ENCODE results near the gene PRKCE.

Gene PRKCE

GRCh38 chr2:46001290-46001689, 349.8 kb downstream of the PRKCE start:
- Histone ChIP-seq H3K27me3 (ENCODE audit: control insufficient read depth in 1 of 2, insufficient read depth in 2 of 2, low read length in 2 of 2) (no peaks in the 10 kb centered on the region), H3K27ac (ENCODE audit: low read depth, low read length) (no peak overlapping the region), H3K9ac (ENCODE audit: low read depth in 1 of 2, low read length in 2 of 2) (no peak overlapping the region), H3K4me1 (ENCODE audit: control insufficient read depth in 1 of 2, insufficient read depth in 2 of 2, low read length in 2 of 2) (peaks cover 3 to 16% of the 10 kb centered on the region in 2 donors), H3K9me3 (ENCODE audit: control insufficient read depth in 1 of 2, low read length in 2 of 2) (no peaks in the 10 kb centered on the region), H3K4me3 (ENCODE audit: low read depth in 1 of 2, low read length in 2 of 2) (no peak overlapping the region), H3K36me3 (ENCODE audit: control insufficient read depth in 1 of 2, insufficient read depth in 2 of 2, low read length in 2 of 2) (peaks cover 0 to 3% of the 10 kb centered on the region in 2 donors)

DNA sequence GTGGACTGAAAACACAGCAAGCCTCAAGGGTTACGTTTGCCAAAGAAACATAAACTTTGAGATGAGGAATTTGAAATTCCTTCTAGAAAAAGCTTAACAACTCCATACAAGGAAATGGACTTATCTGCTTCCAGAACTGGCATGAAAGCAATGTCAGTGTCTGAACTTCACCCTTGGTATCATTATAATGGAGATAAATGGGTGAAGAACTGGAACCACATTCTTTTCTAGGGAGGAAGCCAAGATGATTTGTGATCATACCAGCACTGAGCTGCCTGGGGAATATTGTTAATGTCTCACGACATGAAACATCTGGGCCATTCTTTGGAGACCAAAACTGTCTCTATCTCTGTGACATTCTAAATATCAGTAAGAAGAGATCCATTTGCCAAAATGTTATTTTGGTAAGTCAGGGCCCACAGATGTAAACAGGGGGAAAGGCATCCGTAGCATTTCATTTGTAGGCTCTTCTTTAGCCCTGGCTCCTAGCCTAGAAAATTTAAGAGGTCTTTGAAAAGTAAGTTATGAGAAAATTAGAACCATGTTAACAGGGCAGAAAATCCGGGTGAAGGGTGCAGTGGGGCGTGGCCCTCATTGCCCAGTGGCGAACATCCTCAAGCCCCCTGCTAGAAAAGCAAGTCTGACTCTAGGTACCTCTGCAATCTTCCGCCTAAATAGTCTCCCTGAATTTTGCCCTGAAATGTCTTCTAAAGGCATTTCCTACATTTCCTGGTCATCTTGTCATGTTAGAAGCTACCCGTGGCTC, 350.4 kb downstream of the PRKCE start:
- H3K9me3 ChIP-seq (ENCODE audit: control insufficient read depth in 1 of 2, low read length in 2 of 2): no peaks in the 10 kb centered on the region
- H3K27me3 ChIP-seq (ENCODE audit: control insufficient read depth in 1 of 2, insufficient read depth in 2 of 2, low read length in 2 of 2): no peaks in the 10 kb centered on the region
- peaks cover under 1 to 4% of the 10 kb centered on the region in 2 donors for H3K36me3 ChIP-seq (ENCODE audit: control insufficient read depth in 1 of 2, insufficient read depth in 2 of 2, low read length in 2 of 2)
- H3K4me1 ChIP-seq (ENCODE audit: control insufficient read depth in 1 of 2, insufficient read depth in 2 of 2, low read length in 2 of 2): peaks cover 3 to 16% of the 10 kb centered on the region in 2 donors
- H3K27ac ChIP-seq (ENCODE audit: low read depth, low read length): peak overlapping the region; percentile 3
- no peak overlapping the region for H3K9ac ChIP-seq (ENCODE audit: low read depth in 1 of 2, low read length in 2 of 2)
- no peak overlapping the region for H3K4me3 ChIP-seq (ENCODE audit: low read depth in 1 of 2, low read length in 2 of 2)

DNA sequence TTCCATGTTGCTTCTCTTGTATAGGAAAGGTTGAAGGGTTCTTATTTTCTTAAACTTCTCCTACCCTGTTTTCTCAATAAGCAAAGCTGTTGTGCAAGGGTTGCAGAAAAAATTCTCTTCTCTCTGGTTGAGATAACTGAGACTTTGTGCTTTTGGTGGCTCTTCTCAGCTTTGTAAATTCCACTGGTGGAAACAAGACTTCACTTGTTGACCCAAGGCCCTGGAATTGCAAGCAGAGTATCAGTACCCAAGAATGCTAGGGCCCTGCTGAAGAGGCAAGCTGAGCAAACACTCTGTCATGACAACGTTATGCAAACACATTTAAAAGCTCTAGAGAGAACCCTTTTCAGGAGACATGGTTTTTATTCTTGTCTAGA, 351.0 kb downstream of the PRKCE start:
- H3K4me3 ChIP-seq (ENCODE audit: low read depth in 1 of 2, low read length in 2 of 2): no peak overlapping the region
- H3K36me3 ChIP-seq (ENCODE audit: control insufficient read depth in 1 of 2, insufficient read depth in 2 of 2, low read length in 2 of 2): peaks cover 5 to 9% of the 10 kb centered on the region in 2 donors
- peak overlapping the region; percentile 3 for H3K27ac ChIP-seq (ENCODE audit: low read depth, low read length)
- no peak overlapping the region for H3K9ac ChIP-seq (ENCODE audit: low read depth in 1 of 2, low read length in 2 of 2)
- no peaks in the 10 kb centered on the region for H3K9me3 ChIP-seq (ENCODE audit: control insufficient read depth in 1 of 2, low read length in 2 of 2)
- H3K4me1 ChIP-seq (ENCODE audit: control insufficient read depth in 1 of 2, insufficient read depth in 2 of 2, low read length in 2 of 2): peaks cover 3 to 16% of the 10 kb centered on the region in 2 donors
- no peaks in the 10 kb centered on the region for H3K27me3 ChIP-seq (ENCODE audit: control insufficient read depth in 1 of 2, insufficient read depth in 2 of 2, low read length in 2 of 2)

DNA sequence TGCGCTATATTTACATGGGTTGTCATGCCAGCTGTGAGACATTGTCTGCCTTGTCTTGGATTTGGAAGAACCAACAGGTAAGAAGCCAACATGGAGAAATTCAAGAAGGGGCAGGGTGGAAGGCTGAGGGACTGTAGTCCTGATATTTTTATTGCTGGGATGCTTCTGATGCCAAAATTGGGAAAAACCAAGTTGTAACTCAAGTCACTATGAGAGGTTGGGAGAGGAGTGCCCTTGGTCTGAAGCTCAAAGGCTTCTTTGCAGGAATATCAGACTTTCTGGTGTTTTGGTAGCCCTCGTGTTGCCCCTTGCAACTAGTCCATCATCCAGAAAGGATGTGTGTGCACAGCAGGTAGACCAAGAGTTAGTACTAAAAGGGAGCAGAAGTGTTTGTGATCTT, 351.5 kb downstream of the PRKCE start:
- H3K27me3 ChIP-seq (ENCODE audit: control insufficient read depth in 1 of 2, insufficient read depth in 2 of 2, low read length in 2 of 2): no peaks in the 10 kb centered on the region
- no peaks in the 10 kb centered on the region for H3K9me3 ChIP-seq (ENCODE audit: control insufficient read depth in 1 of 2, low read length in 2 of 2)
- H3K4me3 ChIP-seq (ENCODE audit: low read depth in 1 of 2, low read length in 2 of 2): no peak overlapping the region
- no peak overlapping the region for H3K9ac ChIP-seq (ENCODE audit: low read depth in 1 of 2, low read length in 2 of 2)
- peaks cover 3 to 16% of the 10 kb centered on the region in 2 donors for H3K4me1 ChIP-seq (ENCODE audit: control insufficient read depth in 1 of 2, insufficient read depth in 2 of 2, low read length in 2 of 2)
- peaks cover 5 to 10% of the 10 kb centered on the region in 2 donors for H3K36me3 ChIP-seq (ENCODE audit: control insufficient read depth in 1 of 2, insufficient read depth in 2 of 2, low read length in 2 of 2)
- H3K27ac ChIP-seq (ENCODE audit: low read depth, low read length): no peak overlapping the region

GRCh38 chr2:46003903-46004473, 352.5 kb downstream of the PRKCE start:
- Histone ChIP-seq H3K4me3 (ENCODE audit: low read depth in 1 of 2, low read length in 2 of 2) (no peak overlapping the region), H3K9ac (ENCODE audit: low read depth in 1 of 2, low read length in 2 of 2) (no peak overlapping the region), H3K36me3 (ENCODE audit: control insufficient read depth in 1 of 2, insufficient read depth in 2 of 2, low read length in 2 of 2) (peaks cover 5 to 14% of the 10 kb centered on the region in 2 donors), H3K4me1 (ENCODE audit: control insufficient read depth in 1 of 2, insufficient read depth in 2 of 2, low read length in 2 of 2) (peaks cover 3 to 16% of the 10 kb centered on the region in 2 donors), H3K9me3 (ENCODE audit: control insufficient read depth in 1 of 2, low read length in 2 of 2) (no peaks in the 10 kb centered on the region), H3K27ac (ENCODE audit: low read depth, low read length) (no peak overlapping the region), H3K27me3 (ENCODE audit: control insufficient read depth in 1 of 2, insufficient read depth in 2 of 2, low read length in 2 of 2) (no peaks in the 10 kb centered on the region)

DNA sequence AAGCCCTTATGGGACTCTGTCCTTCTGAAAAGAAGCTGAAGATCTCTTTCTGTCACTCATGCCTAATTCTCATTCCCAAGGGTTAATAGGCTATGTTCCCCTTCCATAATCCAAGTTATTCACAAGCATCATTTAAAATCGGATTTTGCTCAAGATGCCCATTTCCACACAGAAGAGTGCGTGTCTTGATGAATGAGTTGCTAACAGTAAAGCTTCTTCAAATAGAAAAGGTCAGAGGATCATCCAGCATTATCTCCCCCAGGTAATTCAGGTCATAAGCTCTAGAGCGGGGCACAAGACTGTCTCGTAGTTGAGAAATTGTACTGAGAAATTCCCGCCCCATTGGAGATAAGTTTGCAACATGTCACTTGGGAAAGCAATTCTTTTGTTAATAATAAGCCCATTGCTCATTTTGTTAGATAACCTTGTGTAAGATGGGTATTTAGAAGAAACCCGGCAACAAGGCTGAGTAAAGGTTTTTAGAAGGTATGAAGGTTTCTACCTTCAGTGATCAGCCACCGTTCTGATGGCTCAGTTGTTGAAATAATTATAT, 355.1 kb downstream of the PRKCE start:
- no peak overlapping the region for H3K27ac ChIP-seq (ENCODE audit: low read depth, low read length)
- peaks cover 0 to 7% of the 10 kb centered on the region in 2 donors for H3K4me1 ChIP-seq (ENCODE audit: control insufficient read depth in 1 of 2, insufficient read depth in 2 of 2, low read length in 2 of 2)
- H3K27me3 ChIP-seq (ENCODE audit: control insufficient read depth in 1 of 2, insufficient read depth in 2 of 2, low read length in 2 of 2): no peaks in the 10 kb centered on the region
- H3K9me3 ChIP-seq (ENCODE audit: control insufficient read depth in 1 of 2, low read length in 2 of 2): no peaks in the 10 kb centered on the region
- H3K9ac ChIP-seq (ENCODE audit: low read depth in 1 of 2, low read length in 2 of 2): no peak overlapping the region
- H3K36me3 ChIP-seq (ENCODE audit: control insufficient read depth in 1 of 2, insufficient read depth in 2 of 2, low read length in 2 of 2): peaks cover 5 to 14% of the 10 kb centered on the region in 2 donors
- H3K4me3 ChIP-seq (ENCODE audit: low read depth in 1 of 2, low read length in 2 of 2): no peak overlapping the region

DNA sequence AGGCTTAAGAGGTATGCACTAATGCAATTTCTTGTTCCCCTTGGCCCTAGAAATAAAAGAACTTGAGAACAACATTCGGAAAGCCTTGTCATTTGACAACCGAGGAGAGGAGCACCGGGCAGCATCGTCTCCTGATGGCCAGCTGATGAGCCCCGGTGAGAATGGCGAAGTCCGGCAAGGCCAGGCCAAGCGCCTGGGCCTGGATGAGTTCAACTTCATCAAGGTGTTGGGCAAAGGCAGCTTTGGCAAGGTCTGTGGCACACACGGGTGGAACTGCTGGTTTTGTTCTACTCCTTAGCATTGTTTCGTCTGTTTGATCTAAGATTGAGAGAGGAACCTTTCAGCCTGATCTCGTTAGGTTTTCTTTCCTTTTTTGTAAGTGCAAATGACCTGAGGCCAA, 355.9 kb downstream of the PRKCE start:
- Histone ChIP-seq H3K9me3 (ENCODE audit: control insufficient read depth in 1 of 2, low read length in 2 of 2) (no peaks in the 10 kb centered on the region), H3K27ac (ENCODE audit: low read depth, low read length) (no peak overlapping the region), H3K27me3 (ENCODE audit: control insufficient read depth in 1 of 2, insufficient read depth in 2 of 2, low read length in 2 of 2) (no peaks in the 10 kb centered on the region), H3K4me3 (ENCODE audit: low read depth in 1 of 2, low read length in 2 of 2) (no peak overlapping the region), H3K36me3 (ENCODE audit: control insufficient read depth in 1 of 2, insufficient read depth in 2 of 2, low read length in 2 of 2) (peaks cover 5 to 14% of the 10 kb centered on the region in 2 donors), H3K4me1 (ENCODE audit: control insufficient read depth in 1 of 2, insufficient read depth in 2 of 2, low read length in 2 of 2) (no peaks in the 10 kb centered on the region), H3K9ac (ENCODE audit: low read depth in 1 of 2, low read length in 2 of 2) (no peak overlapping the region)

- no peak overlapping the region for H3K9ac ChIP-seq (ENCODE audit: low read depth in 1 of 2, low read length in 2 of 2)
- H3K4me3 ChIP-seq (ENCODE audit: low read depth in 1 of 2, low read length in 2 of 2): no peak overlapping the region
- no peaks in the 10 kb centered on the region for H3K4me1 ChIP-seq (ENCODE audit: control insufficient read depth in 1 of 2, insufficient read depth in 2 of 2, low read length in 2 of 2)
- H3K9me3 ChIP-seq (ENCODE audit: control insufficient read depth in 1 of 2, low read length in 2 of 2): no peaks in the 10 kb centered on the region
- peaks cover 5 to 14% of the 10 kb centered on the region in 2 donors for H3K36me3 ChIP-seq (ENCODE audit: control insufficient read depth in 1 of 2, insufficient read depth in 2 of 2, low read length in 2 of 2)
- no peak overlapping the region for H3K27ac ChIP-seq (ENCODE audit: low read depth, low read length)
- no peaks in the 10 kb centered on the region for H3K27me3 ChIP-seq (ENCODE audit: control insufficient read depth in 1 of 2, insufficient read depth in 2 of 2, low read length in 2 of 2)
Measured at GRCh38 chr2:46008091-46008870, 356.8 kb downstream of the PRKCE start.

GRCh38 chr2:46009315-46009714, 357.8 kb downstream of the PRKCE start:
- H3K4me3 ChIP-seq (ENCODE audit: low read depth in 1 of 2, low read length in 2 of 2): no peak overlapping the region
- no peak overlapping the region for H3K9ac ChIP-seq (ENCODE audit: low read depth in 1 of 2, low read length in 2 of 2)
- H3K27ac ChIP-seq (ENCODE audit: low read depth, low read length): no peak overlapping the region
- H3K36me3 ChIP-seq (ENCODE audit: control insufficient read depth in 1 of 2, insufficient read depth in 2 of 2, low read length in 2 of 2): peaks cover 5 to 14% of the 10 kb centered on the region in 2 donors
- H3K27me3 ChIP-seq (ENCODE audit: control insufficient read depth in 1 of 2, insufficient read depth in 2 of 2, low read length in 2 of 2): no peaks in the 10 kb centered on the region
- H3K9me3 ChIP-seq (ENCODE audit: control insufficient read depth in 1 of 2, low read length in 2 of 2): no peaks in the 10 kb centered on the region
- no peaks in the 10 kb centered on the region for H3K4me1 ChIP-seq (ENCODE audit: control insufficient read depth in 1 of 2, insufficient read depth in 2 of 2, low read length in 2 of 2)

GRCh38 chr2:46009772-46010171, 358.3 kb downstream of the PRKCE start:
- Histone ChIP-seq H3K9me3 (ENCODE audit: control insufficient read depth in 1 of 2, low read length in 2 of 2) (no peaks in the 10 kb centered on the region), H3K4me1 (ENCODE audit: control insufficient read depth in 1 of 2, insufficient read depth in 2 of 2, low read length in 2 of 2) (no peaks in the 10 kb centered on the region), H3K9ac (ENCODE audit: low read depth in 1 of 2, low read length in 2 of 2) (no peak overlapping the region), H3K27ac (ENCODE audit: low read depth, low read length) (no peak overlapping the region), H3K27me3 (ENCODE audit: control insufficient read depth in 1 of 2, insufficient read depth in 2 of 2, low read length in 2 of 2) (no peaks in the 10 kb centered on the region), H3K4me3 (ENCODE audit: low read depth in 1 of 2, low read length in 2 of 2) (no peak overlapping the region), H3K36me3 (ENCODE audit: control insufficient read depth in 1 of 2, insufficient read depth in 2 of 2, low read length in 2 of 2) (peaks cover 5 to 14% of the 10 kb centered on the region in 2 donors)
